WTC11 (cell line): ENCODE data around the gene MNDA.

Source experiments
- CREM ChIP-seq: sonication (generic); formaldehyde crosslinking; IDR thresholded peaks from 2 replicates; pipeline ENCODE4 v1.8.1; 2022; ENCODE audit warnings: mild to moderate bottlenecking, missing genetic modification reagents, moderate library complexity
- FOXJ3 ChIP-seq: sonication (generic); formaldehyde crosslinking; IDR thresholded peaks from 2 replicates; pipeline ENCODE4 v1.9.0; 2021; ENCODE audit warnings: missing genetic modification reagents, mild to moderate bottlenecking, borderline replicate concordance
- FOXK1 ChIP-seq: sonication (generic); formaldehyde crosslinking; IDR thresholded peaks from 2 replicates; pipeline ENCODE4 v1.8.0; 2022; ENCODE audit warnings: mild to moderate bottlenecking, moderate library complexity, missing genetic modification reagents
- NFYB ChIP-seq: sonication (generic); formaldehyde crosslinking; conservative IDR thresholded peaks from 2 replicates; pipeline ENCODE4 v1.8.0; 2022; ENCODE audit warnings: low read depth, missing genetic modification reagents
- TEAD4 ChIP-seq: sonication (generic); formaldehyde crosslinking; IDR thresholded peaks from 2 replicates; pipeline ENCODE4 v1.8.0; 2022; ENCODE audit warnings: mild to moderate bottlenecking, missing genetic modification reagents
- ZNF512 ChIP-seq: sonication (generic); formaldehyde crosslinking; IDR thresholded peaks from 2 replicates; pipeline ENCODE4 v1.8.1; 2022; ENCODE audit warnings: missing genetic modification reagents, borderline replicate concordance
- TF ChIP-seq, protein P1 (sequence below): fragments of 200-600 bp; IDR thresholded peaks from 2 replicates; pipeline ENCODE4 v1.8.0; 2022; ENCODE audit warnings: antibody characterized with exemption
- TF ChIP-seq, protein P2 (sequence below): sonication (generic); formaldehyde crosslinking; IDR thresholded peaks from 2 replicates; pipeline ENCODE4 v1.8.1; 2023; ENCODE audit warnings: mild to moderate bottlenecking, missing genetic modification reagents, moderate library complexity

- TF ChIP-seq, protein P1, sequence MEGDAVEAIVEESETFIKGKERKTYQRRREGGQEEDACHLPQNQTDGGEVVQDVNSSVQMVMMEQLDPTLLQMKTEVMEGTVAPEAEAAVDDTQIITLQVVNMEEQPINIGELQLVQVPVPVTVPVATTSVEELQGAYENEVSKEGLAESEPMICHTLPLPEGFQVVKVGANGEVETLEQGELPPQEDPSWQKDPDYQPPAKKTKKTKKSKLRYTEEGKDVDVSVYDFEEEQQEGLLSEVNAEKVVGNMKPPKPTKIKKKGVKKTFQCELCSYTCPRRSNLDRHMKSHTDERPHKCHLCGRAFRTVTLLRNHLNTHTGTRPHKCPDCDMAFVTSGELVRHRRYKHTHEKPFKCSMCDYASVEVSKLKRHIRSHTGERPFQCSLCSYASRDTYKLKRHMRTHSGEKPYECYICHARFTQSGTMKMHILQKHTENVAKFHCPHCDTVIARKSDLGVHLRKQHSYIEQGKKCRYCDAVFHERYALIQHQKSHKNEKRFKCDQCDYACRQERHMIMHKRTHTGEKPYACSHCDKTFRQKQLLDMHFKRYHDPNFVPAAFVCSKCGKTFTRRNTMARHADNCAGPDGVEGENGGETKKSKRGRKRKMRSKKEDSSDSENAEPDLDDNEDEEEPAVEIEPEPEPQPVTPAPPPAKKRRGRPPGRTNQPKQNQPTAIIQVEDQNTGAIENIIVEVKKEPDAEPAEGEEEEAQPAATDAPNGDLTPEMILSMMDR, result no peak
- TF ChIP-seq ZNF512, result no peak
- no peak for TF ChIP-seq NFYB (CRISPR knock-in tag)
- no peak for TF ChIP-seq FOXK1 (CRISPR knock-in tag)
- no peak for TF ChIP-seq TEAD4 (CRISPR knock-in tag)
- TF ChIP-seq, protein P2, sequence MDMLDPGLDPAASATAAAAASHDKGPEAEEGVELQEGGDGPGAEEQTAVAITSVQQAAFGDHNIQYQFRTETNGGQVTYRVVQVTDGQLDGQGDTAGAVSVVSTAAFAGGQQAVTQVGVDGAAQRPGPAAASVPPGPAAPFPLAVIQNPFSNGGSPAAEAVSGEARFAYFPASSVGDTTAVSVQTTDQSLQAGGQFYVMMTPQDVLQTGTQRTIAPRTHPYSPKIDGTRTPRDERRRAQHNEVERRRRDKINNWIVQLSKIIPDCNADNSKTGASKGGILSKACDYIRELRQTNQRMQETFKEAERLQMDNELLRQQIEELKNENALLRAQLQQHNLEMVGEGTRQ (CRISPR knock-in tag), result no peak
- TF ChIP-seq FOXJ3 (CRISPR knock-in tag), result no peak
- TF ChIP-seq CREM (CRISPR knock-in tag), result no peak
These were observed 31.5 kb upstream of the MNDA start for GRCh38 chr1:158799689-158800088.
